CD14-positive monocyte (primary cell): ENCODE data around the gene PAK4. TPM values are rescaled to one million over a fixed set of nuclear protein-coding genes. Genes with fewer than 3 reads are reported as not detected.

Experiments
- DNase-seq, 3 donors: peaks; one replicate each; pipeline ENCODE4 v3.0.0-alpha.2; 2011 to 2022
- H2AFZ ChIP-seq: 2 replicates; pipeline ENCODE4 v1.6.0; 2012; ENCODE audit warnings: mild to moderate bottlenecking, low read depth, low read length, inconsistent platforms; ENCODE audit not compliant: insufficient read depth, poor library complexity, severe bottlenecking
- H3K27ac ChIP-seq, 2 donors: 1 replicate in 1 of 2; 2 replicates in 1 of 2; pipeline ENCODE4 v1.5.1; 2012 to 2013; ENCODE audit warnings: low read length in 2 of 2, control low read depth in 1 of 2, inconsistent platforms in 1 of 2, low read depth in 1 of 2, mild to moderate bottlenecking in 1 of 2
- H3K27me3 ChIP-seq, 2 donors: one replicate each; pipeline versions ENCODE4 v1.6.0 to v1.6.1; 2011 to 2013; ENCODE audit warnings: low read length in 2 of 2; ENCODE audit not compliant: control insufficient read depth in 2 of 2, insufficient read depth in 2 of 2
- H3K36me3 ChIP-seq, 2 donors: replicated peaks in 1 of 2; 1 replicate in 1 of 2; 2 replicates in 1 of 2; pipeline versions ENCODE4 v1.5.1 to v1.6.1; 2012 to 2013; ENCODE audit warnings: low read length in 2 of 2, control low read depth in 1 of 2, inconsistent platforms in 1 of 2, mild to moderate bottlenecking in 1 of 2; ENCODE audit not compliant: insufficient read depth in 2 of 2, control insufficient read depth in 1 of 2
- H3K4me1 ChIP-seq, 2 donors: 1 replicate in 1 of 2; 2 replicates in 1 of 2; pipeline versions ENCODE4 v1.5.1 to v1.6.1; 2012 to 2013; ENCODE audit warnings: low read length in 2 of 2, control low read depth in 1 of 2, inconsistent platforms in 1 of 2, mild to moderate bottlenecking in 1 of 2, moderate library complexity in 1 of 2; ENCODE audit not compliant: insufficient read depth in 2 of 2, control insufficient read depth in 1 of 2
- H3K4me2 ChIP-seq: replicated peaks from 2 replicates; pipeline ENCODE3; 2012; ENCODE audit warnings: low read length, moderate library complexity, mild to moderate bottlenecking; ENCODE audit not compliant: poor library complexity, severe bottlenecking; ENCODE audit errors: extremely low read depth
- H3K4me3 ChIP-seq, 3 experiments: fragments of 200-600 bp in 1 of 3; sonication (generic) in 1 of 3; replicated peaks in 1 of 3; 1 replicate in 2 of 3; 2 replicates in 1 of 3; pipeline ENCODE4 v1.5.1; 2011 to 2013; ENCODE audit warnings: low read length in 3 of 3, mild to moderate bottlenecking in 3 of 3, control low read depth in 2 of 3, low read depth in 2 of 3, inconsistent platforms in 1 of 3, moderate library complexity in 1 of 3
- H3K79me2 ChIP-seq: 2 replicates; pipeline ENCODE4 v1.6.0; 2012; ENCODE audit warnings: mild to moderate bottlenecking, control low read depth, inconsistent platforms, low read length, moderate library complexity; ENCODE audit not compliant: insufficient read depth
- H3K9ac ChIP-seq: 2 replicates; pipeline ENCODE4 v1.6.0; 2017; ENCODE audit warnings: low read length, mild to moderate bottlenecking; ENCODE audit not compliant: insufficient read depth, poor library complexity, severe bottlenecking
- H3K9me3 ChIP-seq, 2 donors: replicated peaks in 1 of 2; 1 replicate in 1 of 2; 2 replicates in 1 of 2; pipeline versions ENCODE4 v1.5.1 to v1.6.1; 2012 to 2013; ENCODE audit warnings: low read length in 2 of 2, control low read depth in 1 of 2; ENCODE audit not compliant: control insufficient read depth in 1 of 2, insufficient read depth in 1 of 2
- H4K20me1 ChIP-seq: 2 replicates; pipeline ENCODE4 v1.6.0; 2012; ENCODE audit warnings: mild to moderate bottlenecking, low read length, control low read depth, moderate library complexity; ENCODE audit not compliant: insufficient read depth
- H3K27ac Mint-ChIP-seq, 7 donors: one replicate each; pipeline ENCODE4 v1.8.0; 2020; ENCODE audit warnings: mild to moderate bottlenecking in 7 of 7, mixed read lengths in 7 of 7, moderate library complexity in 6 of 7, inconsistent platforms in 2 of 7
- H3K27me3 Mint-ChIP-seq, 3 donors: one replicate each; pipeline ENCODE4 v1.8.0; 2021 to 2022; ENCODE audit warnings: low read depth in 3 of 3, mild to moderate bottlenecking in 3 of 3, mixed read lengths in 3 of 3, moderate library complexity in 3 of 3, inconsistent platforms in 1 of 3
- H3K36me3 Mint-ChIP-seq, 2 donors: one replicate each; pipeline ENCODE4 v1.8.0; 2020; ENCODE audit warnings: mixed read lengths in 2 of 2, inconsistent platforms in 1 of 2, mild to moderate bottlenecking in 1 of 2
- H3K4me1 Mint-ChIP-seq: one replicate; pipeline ENCODE4 v1.8.0; 2020; ENCODE audit warnings: mild to moderate bottlenecking, mixed read lengths
- H3K4me3 Mint-ChIP-seq, 2 donors: one replicate each; pipeline ENCODE4 v1.8.0; 2020; ENCODE audit warnings: mild to moderate bottlenecking in 2 of 2, mixed read lengths in 2 of 2, moderate library complexity in 1 of 2
- H3K9me3 Mint-ChIP-seq, 7 donors: one replicate each; pipeline ENCODE4 v1.8.0; 2020 to 2022; ENCODE audit warnings: mixed read lengths in 7 of 7, mild to moderate bottlenecking in 6 of 7, moderate library complexity in 6 of 7, inconsistent platforms in 2 of 7
- WGBS: methylation state at CpG from one replicate; pipeline ENCODE4 v1.1.5; 2013; ENCODE audit warnings: missing lambda C conversion rate; ENCODE audit not compliant: insufficient coverage; 5-methylcytosine and 5-hydroxymethylcytosine counted together
- intact Hi-C, 2 donors: fragments of 100-400 bp; cut with micrococcal nuclease; formaldehyde crosslinking; loops; one replicate each; pipeline versions ENCODE4 v1.15.0 to v1.15.1; 2023
- polyA plus RNA-seq, 3 donors: library from polyadenylated mRNA; depleted of rRNA in 1 of 3; unstranded in 2 of 3; stranded (reverse) in 1 of 3; fragments of 300-500 nt in 2 of 3; fragments of >200 nt in 1 of 3; fragmentation: Illumina TruSeq in 2 of 3; gene quantifications; 1 replicate in 2 of 3; 2 replicates in 1 of 3; pipeline ENCODE4 v1.2.3, GENCODE V29; 2012 to 2021
- TF ChIP-seq, protein P1 (sequence below): fragments of 200-600 bp; IDR thresholded peaks from one replicate; pipeline ENCODE4 v1.8.0; 2022; ENCODE audit warnings: antibody characterized with exemption, mild to moderate bottlenecking

The PAK4 gene
- polyA plus RNA-seq, 3 donors, result 1.3 to 11.3 (median 1.5) TPM

- 75% methylated on average over 2 of the region's 6 CpGs for WGBS
- Mint-ChIP-seq H3K4me3 (no peak overlapping the region), H3K27me3 (peaks cover 2 to 16% (median 10%) of the 10 kb centered on the region in 3 donors), H3K9me3 (no peaks in the 10 kb centered on the region), H3K27ac (no peak overlapping the region), H3K4me1 (no peaks in the 10 kb centered on the region), H3K36me3 (no peaks in the 10 kb centered on the region)
- Histone ChIP-seq H4K20me1 (no peaks in the 10 kb centered on the region), H3K27ac (no peak overlapping the region), H3K9ac (no peak overlapping the region), H3K4me2 (no peak overlapping the region), H3K9me3 (no peaks in the 10 kb centered on the region), H3K4me1 (no peaks in the 10 kb centered on the region), H3K4me3 (no peak overlapping the region), H3K36me3 (no peaks in the 10 kb centered on the region), H2AFZ (no peak overlapping the region), H3K79me2 (no peaks in the 10 kb centered on the region), H3K27me3 (no peaks in the 10 kb centered on the region)
- TF ChIP-seq, protein P1, sequence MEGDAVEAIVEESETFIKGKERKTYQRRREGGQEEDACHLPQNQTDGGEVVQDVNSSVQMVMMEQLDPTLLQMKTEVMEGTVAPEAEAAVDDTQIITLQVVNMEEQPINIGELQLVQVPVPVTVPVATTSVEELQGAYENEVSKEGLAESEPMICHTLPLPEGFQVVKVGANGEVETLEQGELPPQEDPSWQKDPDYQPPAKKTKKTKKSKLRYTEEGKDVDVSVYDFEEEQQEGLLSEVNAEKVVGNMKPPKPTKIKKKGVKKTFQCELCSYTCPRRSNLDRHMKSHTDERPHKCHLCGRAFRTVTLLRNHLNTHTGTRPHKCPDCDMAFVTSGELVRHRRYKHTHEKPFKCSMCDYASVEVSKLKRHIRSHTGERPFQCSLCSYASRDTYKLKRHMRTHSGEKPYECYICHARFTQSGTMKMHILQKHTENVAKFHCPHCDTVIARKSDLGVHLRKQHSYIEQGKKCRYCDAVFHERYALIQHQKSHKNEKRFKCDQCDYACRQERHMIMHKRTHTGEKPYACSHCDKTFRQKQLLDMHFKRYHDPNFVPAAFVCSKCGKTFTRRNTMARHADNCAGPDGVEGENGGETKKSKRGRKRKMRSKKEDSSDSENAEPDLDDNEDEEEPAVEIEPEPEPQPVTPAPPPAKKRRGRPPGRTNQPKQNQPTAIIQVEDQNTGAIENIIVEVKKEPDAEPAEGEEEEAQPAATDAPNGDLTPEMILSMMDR, result no peak
- intact Hi-C loops, result loop anchor here in 1 of 2 donors (5.0 kb wide), 1 partner anchor 67 kb away; no protein-coding TSS in a partner anchor
- DNase-seq, result no peak
Measured at GRCh38 chr19:39188960-39189359, 63.4 kb downstream of the PAK4 start.

GRCh38 chr19:39190768-39191167 is 65.2 kb downstream of the PAK4 start:
- Mint-ChIP-seq H3K9me3 (peaks cover 0 to 2% (median 0%) of the 10 kb centered on the region in 7 donors), H3K27ac (no peak overlapping the region), H3K4me1 (no peaks in the 10 kb centered on the region), H3K36me3 (no peaks in the 10 kb centered on the region), H3K27me3 (peaks cover 9 to 32% (median 16%) of the 10 kb centered on the region in 3 donors), H3K4me3 (no peak overlapping the region)
- DNase-seq, result no peak
- 100% methylated on average over 4 of the region's 11 CpGs for WGBS
- H3K4me3 ChIP-seq, result no peak overlapping the region
- H3K9me3 ChIP-seq, result no peaks in the 10 kb centered on the region
- TF ChIP-seq, protein P1, result no peak
- peaks cover 0 to 10% of the 10 kb centered on the region in 2 donors for H3K27me3 ChIP-seq
- H3K9ac ChIP-seq, result no peak overlapping the region
- H3K27ac ChIP-seq, result no peak overlapping the region
- no peaks in the 10 kb centered on the region for H3K79me2 ChIP-seq
- H3K4me1 ChIP-seq, result no peaks in the 10 kb centered on the region
- intact Hi-C loops, result no loop called here
- no peak overlapping the region for H2AFZ ChIP-seq
- H3K36me3 ChIP-seq, result no peaks in the 10 kb centered on the region
- H3K4me2 ChIP-seq, result no peak overlapping the region
- H4K20me1 ChIP-seq, result no peaks in the 10 kb centered on the region
